Mesendoderm (in vitro differentiated cells): ENCODE data around the gene AADACL2.

Source experiments
- DNase-seq: peaks from one replicate; pipeline ENCODE4 v3.0.0; 2013
- H2AK5ac ChIP-seq: 2 replicates; pipeline ENCODE4 v1.6.1; 2013; ENCODE audit warnings: low read length, inconsistent platforms
- H2BK120ac ChIP-seq: 2 replicates; pipeline ENCODE4 v1.6.1; 2013; ENCODE audit warnings: low read depth, mild to moderate bottlenecking, low read length, moderate library complexity, mixed read lengths
- H2BK15ac ChIP-seq: replicated peaks from 2 replicates; pipeline ENCODE4 v1.6.1; 2013; ENCODE audit warnings: low read depth, mild to moderate bottlenecking, moderate library complexity
- H2BK5ac ChIP-seq: 2 replicates; pipeline ENCODE4 v1.6.1; 2013; ENCODE audit warnings: low read length, inconsistent platforms
- H3K18ac ChIP-seq: 2 replicates; pipeline ENCODE4 v1.6.1; 2013; ENCODE audit warnings: mild to moderate bottlenecking, low read length, mixed read lengths
- H3K23ac ChIP-seq: one replicate; pipeline ENCODE4 v1.6.1; 2013; ENCODE audit warnings: low read length
- H3K27ac ChIP-seq: 2 replicates; pipeline ENCODE4 v1.5.1; 2013; ENCODE audit warnings: low read depth, mild to moderate bottlenecking, inconsistent platforms, low read length, moderate library complexity
- H3K27me3 ChIP-seq: 2 replicates; pipeline ENCODE4 v1.6.1; 2013; ENCODE audit warnings: low read length, control low read depth, mild to moderate bottlenecking, inconsistent platforms; ENCODE audit not compliant: insufficient read depth, poor library complexity
- H3K36me3 ChIP-seq: 2 replicates; pipeline ENCODE4 v1.6.1; 2013; ENCODE audit warnings: low read length, inconsistent platforms; ENCODE audit not compliant: control insufficient read depth, insufficient read depth
- H3K4ac ChIP-seq: one replicate; pipeline ENCODE4 v1.6.1; 2013; ENCODE audit warnings: low read depth, mild to moderate bottlenecking, low read length, moderate library complexity
- H3K4me1 ChIP-seq: 2 replicates; pipeline ENCODE4 v1.6.1; 2013; ENCODE audit warnings: low read depth, low read length, inconsistent platforms; ENCODE audit not compliant: control insufficient read depth
- H3K4me2 ChIP-seq: 2 replicates; pipeline ENCODE4 v1.6.1; 2013; ENCODE audit warnings: low read length
- H3K4me3 ChIP-seq: 2 replicates; pipeline ENCODE4 v1.5.1; 2013; ENCODE audit warnings: mild to moderate bottlenecking, low read length
- H3K56ac ChIP-seq: one replicate; pipeline ENCODE4 v1.6.1; 2013; ENCODE audit warnings: low read length
- H3K79me1 ChIP-seq: 2 replicates; pipeline ENCODE4 v1.6.1; 2013; ENCODE audit warnings: low read length, inconsistent platforms
- H3K79me2 ChIP-seq: 2 replicates; pipeline ENCODE4 v1.6.1; 2013; ENCODE audit warnings: mild to moderate bottlenecking, low read length; ENCODE audit not compliant: control insufficient read depth, insufficient read depth
- H3K9ac ChIP-seq: 2 replicates; pipeline ENCODE4 v1.6.1; 2013; ENCODE audit warnings: low read length, inconsistent platforms
- H4K5ac ChIP-seq: one replicate; pipeline ENCODE4 v1.6.1; 2013; ENCODE audit warnings: low read length
- H4K8ac ChIP-seq: one replicate; pipeline ENCODE4 v1.6.1; 2013; ENCODE audit warnings: low read depth, mild to moderate bottlenecking, control low read depth, low read length, moderate library complexity
- WGBS: extraction: QIAGEN DNeasy Blood & Tissue Kit; methylation state at CpG from one replicate; pipeline ENCODE4 v1.1.7; 2013; ENCODE audit warnings: low lambda C conversion rate, missing lambda C conversion rate; ENCODE audit not compliant: insufficient coverage; ENCODE audit errors: extremely low coverage; 5-methylcytosine and 5-hydroxymethylcytosine counted together

The AADACL2 gene

DNA sequence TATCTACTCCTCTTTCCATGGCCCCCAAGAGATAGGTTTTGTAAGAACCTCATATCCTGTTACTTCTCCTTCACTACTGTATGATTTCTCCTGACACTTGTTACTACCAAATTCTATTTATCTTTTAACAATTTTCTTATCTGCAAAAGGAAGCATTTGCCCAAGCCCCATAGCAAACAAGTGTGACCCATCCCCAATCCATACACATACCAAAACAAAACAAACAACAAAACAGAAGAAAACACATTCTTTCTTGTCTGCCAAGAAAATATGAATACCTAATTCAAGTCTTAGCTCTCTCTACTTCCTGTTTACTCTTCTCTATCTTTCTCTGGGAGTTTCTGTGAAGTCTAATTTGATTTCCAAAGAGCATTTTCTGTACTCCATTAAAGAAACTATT, 41.2 kb downstream of the AADACL2 start:
- no peak overlapping the region for H3K27ac ChIP-seq
- no peak overlapping the region for H3K56ac ChIP-seq
- no peaks in the 10 kb centered on the region for H3K36me3 ChIP-seq
- H3K4ac ChIP-seq: no peak overlapping the region
- H3K4me1 ChIP-seq: no peaks in the 10 kb centered on the region
- H3K18ac ChIP-seq: no peak overlapping the region
- no peak overlapping the region for H2AK5ac ChIP-seq
- H4K5ac ChIP-seq: no peak overlapping the region
- H3K27me3 ChIP-seq: no peaks in the 10 kb centered on the region
- H3K23ac ChIP-seq: no peak overlapping the region
- H3K79me1 ChIP-seq: no peaks in the 10 kb centered on the region
- H3K9ac ChIP-seq: no peak overlapping the region
- no peak overlapping the region for H2BK15ac ChIP-seq
- no peak for DNase-seq
- H3K4me3 ChIP-seq: no peak overlapping the region
- H2BK5ac ChIP-seq: no peak overlapping the region
- H4K8ac ChIP-seq: no peak overlapping the region
- H2BK120ac ChIP-seq: no peak overlapping the region
- no peak overlapping the region for H3K4me2 ChIP-seq
- no peaks in the 10 kb centered on the region for H3K79me2 ChIP-seq

DNA sequence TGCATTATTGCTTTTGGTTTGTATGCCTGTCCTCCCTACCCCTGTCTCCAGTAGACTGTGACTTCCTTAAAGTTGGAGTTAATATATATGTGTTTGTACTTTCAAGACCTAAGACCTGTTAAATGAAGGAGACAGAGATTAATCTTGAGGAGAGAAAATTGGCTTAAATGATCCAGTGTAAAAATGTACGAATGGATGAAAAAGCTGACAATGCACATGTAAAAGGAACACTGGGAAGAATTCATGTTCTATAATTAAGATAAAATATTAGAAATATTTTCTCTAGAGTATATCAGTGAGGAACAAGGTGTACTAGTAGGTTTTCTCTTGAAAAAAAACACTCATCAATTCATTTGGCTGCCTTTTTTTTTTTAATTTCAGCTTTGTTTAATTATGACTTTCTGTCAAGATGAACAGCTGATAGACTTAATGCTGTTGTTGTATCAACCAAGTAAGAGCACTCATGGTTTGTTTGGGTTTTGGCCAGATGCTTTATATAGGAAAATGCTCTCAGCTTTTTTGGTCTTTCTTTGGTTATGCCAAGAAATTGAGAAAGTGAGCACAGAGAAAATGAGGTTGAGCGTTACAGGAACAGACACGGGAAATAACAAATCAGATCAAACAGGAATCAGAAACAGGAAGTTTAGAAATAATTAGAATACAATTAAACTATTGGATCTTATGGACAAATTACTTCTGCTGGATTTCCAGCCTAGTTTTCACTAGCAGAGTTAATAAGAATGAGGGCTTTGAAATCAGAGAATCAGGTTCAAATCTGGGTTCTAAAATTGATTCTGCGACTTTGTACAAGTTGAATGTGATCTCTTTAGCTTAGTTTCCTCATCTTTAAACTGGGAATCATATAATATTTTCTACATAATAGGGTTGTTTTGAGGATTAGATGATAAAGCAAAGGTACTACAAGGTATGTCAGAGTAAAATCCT, 41.9 kb downstream of the AADACL2 start:
- Histone ChIP-seq H3K56ac (no peak overlapping the region), H3K27ac (no peak overlapping the region), H3K4me2 (no peak overlapping the region), H4K5ac (no peak overlapping the region), H4K8ac (no peak overlapping the region), H3K79me1 (no peaks in the 10 kb centered on the region), H3K4me3 (no peak overlapping the region), H3K23ac (no peak overlapping the region), H2BK5ac (no peak overlapping the region), H3K27me3 (no peaks in the 10 kb centered on the region), H2AK5ac (no peak overlapping the region), H3K4ac (no peak overlapping the region), H2BK15ac (no peak overlapping the region), H2BK120ac (no peak overlapping the region), H3K4me1 (no peaks in the 10 kb centered on the region), H3K18ac (no peak overlapping the region), H3K36me3 (no peaks in the 10 kb centered on the region), H3K9ac (no peak overlapping the region), H3K79me2 (no peaks in the 10 kb centered on the region)
- WGBS: no CpG with 5 or more reads among the region's 4 CpGs
- DNase-seq: no peak

DNA sequence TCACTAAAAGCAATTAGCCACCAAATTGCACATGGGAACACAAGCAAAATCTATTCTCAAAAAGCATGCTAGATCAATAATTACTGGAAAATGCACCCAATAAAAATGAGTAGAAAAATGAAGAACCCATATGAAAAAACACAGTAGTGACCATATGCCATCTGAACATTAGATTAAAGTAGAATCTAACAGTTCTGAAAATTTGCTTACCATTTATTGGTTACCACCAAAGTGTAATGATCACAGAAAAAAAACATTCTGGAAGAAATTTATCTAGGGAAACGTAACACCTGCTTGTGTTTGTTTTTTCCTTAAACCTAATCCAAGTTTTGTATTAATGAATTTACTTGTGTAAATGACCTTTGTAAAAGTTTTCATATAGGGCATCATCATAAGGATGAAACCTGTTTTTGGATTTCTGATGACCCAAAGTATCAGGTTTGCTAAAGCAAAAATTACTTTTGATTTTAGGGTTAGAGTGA, 42.6 kb downstream of the AADACL2 start:
- no peaks in the 10 kb centered on the region for H3K79me1 ChIP-seq
- no peaks in the 10 kb centered on the region for H3K4me1 ChIP-seq
- no peak overlapping the region for H3K4ac ChIP-seq
- H3K27me3 ChIP-seq: no peaks in the 10 kb centered on the region
- H3K4me2 ChIP-seq: no peak overlapping the region
- no peak overlapping the region for H3K18ac ChIP-seq
- no peak overlapping the region for H2BK5ac ChIP-seq
- no peak overlapping the region for H3K23ac ChIP-seq
- H2BK15ac ChIP-seq: no peak overlapping the region
- no peak for DNase-seq
- no peak overlapping the region for H3K4me3 ChIP-seq
- H3K56ac ChIP-seq: no peak overlapping the region
- no peak overlapping the region for H2BK120ac ChIP-seq
- H4K5ac ChIP-seq: no peak overlapping the region
- H2AK5ac ChIP-seq: no peak overlapping the region
- H3K36me3 ChIP-seq: no peaks in the 10 kb centered on the region
- H4K8ac ChIP-seq: no peak overlapping the region
- no peak overlapping the region for H3K9ac ChIP-seq
- WGBS: no CpG with 5 or more reads among the region's 1 CpG
- no peak overlapping the region for H3K27ac ChIP-seq
- no peaks in the 10 kb centered on the region for H3K79me2 ChIP-seq

DNA sequence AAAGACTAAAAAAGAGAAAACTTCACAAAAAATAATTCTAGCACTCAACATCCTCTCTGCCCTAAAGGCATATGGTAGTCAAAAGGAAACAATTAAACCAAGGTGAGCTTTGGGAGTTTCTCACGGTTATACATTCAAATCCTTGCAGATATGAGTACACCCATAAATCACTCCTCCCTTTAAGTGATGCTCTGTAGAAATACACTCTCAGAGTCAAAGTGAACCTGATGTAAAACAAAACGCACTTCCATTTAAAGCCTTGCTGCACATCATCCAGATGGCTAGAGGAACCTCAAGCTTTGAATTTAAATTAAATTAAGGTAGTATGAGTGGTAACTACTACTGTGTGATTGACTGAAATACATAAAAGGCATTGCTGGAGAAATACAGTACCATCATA, 44.2 kb downstream of the AADACL2 start:
- H3K79me2 ChIP-seq: no peaks in the 10 kb centered on the region
- no peak overlapping the region for H3K27ac ChIP-seq
- no peak overlapping the region for H2BK15ac ChIP-seq
- H4K5ac ChIP-seq: no peak overlapping the region
- no peak overlapping the region for H3K4me2 ChIP-seq
- H3K36me3 ChIP-seq: no peaks in the 10 kb centered on the region
- no peak for DNase-seq
- no peaks in the 10 kb centered on the region for H3K79me1 ChIP-seq
- no peak overlapping the region for H3K56ac ChIP-seq
- no peak overlapping the region for H3K4me3 ChIP-seq
- no peaks in the 10 kb centered on the region for H3K4me1 ChIP-seq
- H4K8ac ChIP-seq: no peak overlapping the region
- H3K4ac ChIP-seq: no peak overlapping the region
- no peak overlapping the region for H2AK5ac ChIP-seq
- H3K9ac ChIP-seq: no peak overlapping the region
- no peak overlapping the region for H3K18ac ChIP-seq
- H2BK5ac ChIP-seq: no peak overlapping the region
- no peak overlapping the region for H2BK120ac ChIP-seq
- no peak overlapping the region for H3K23ac ChIP-seq
- WGBS: no CpG with 5 or more reads among the region's 2 CpGs
- no peaks in the 10 kb centered on the region for H3K27me3 ChIP-seq

DNA sequence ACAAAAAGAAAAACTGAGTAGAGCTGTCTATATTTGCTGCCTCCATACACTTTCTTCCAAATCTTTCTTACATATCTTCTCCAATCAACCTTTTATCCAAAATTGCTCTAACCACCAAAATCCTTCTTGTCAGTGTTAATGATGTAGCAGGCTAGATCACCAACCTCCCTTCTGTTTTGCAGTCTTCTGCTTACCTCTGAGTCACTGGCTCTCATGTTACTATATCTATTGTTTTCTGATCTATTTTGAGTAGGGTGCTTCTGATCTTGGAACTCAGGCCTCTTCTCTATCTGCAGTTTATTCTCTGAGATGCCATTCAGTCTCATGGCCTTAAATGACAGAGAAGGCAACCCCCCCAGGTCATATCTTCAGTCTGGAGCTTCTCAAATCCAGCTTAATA, 53.9 kb downstream of the AADACL2 start:
- Histone ChIP-seq H2BK120ac (no peak overlapping the region), H4K5ac (no peak overlapping the region), H3K9ac (no peak overlapping the region), H2BK15ac (no peak overlapping the region), H2AK5ac (no peak overlapping the region), H3K4ac (no peak overlapping the region), H2BK5ac (no peak overlapping the region), H3K79me1 (no peaks in the 10 kb centered on the region), H3K4me2 (no peak overlapping the region), H3K79me2 (no peaks in the 10 kb centered on the region), H3K4me1 (no peaks in the 10 kb centered on the region), H3K56ac (no peak overlapping the region), H3K4me3 (no peak overlapping the region), H4K8ac (no peak overlapping the region), H3K23ac (no peak overlapping the region), H3K18ac (no peak overlapping the region), H3K36me3 (no peaks in the 10 kb centered on the region), H3K27me3 (no peaks in the 10 kb centered on the region), H3K27ac (no peak overlapping the region)
- DNase-seq: no peak

DNA sequence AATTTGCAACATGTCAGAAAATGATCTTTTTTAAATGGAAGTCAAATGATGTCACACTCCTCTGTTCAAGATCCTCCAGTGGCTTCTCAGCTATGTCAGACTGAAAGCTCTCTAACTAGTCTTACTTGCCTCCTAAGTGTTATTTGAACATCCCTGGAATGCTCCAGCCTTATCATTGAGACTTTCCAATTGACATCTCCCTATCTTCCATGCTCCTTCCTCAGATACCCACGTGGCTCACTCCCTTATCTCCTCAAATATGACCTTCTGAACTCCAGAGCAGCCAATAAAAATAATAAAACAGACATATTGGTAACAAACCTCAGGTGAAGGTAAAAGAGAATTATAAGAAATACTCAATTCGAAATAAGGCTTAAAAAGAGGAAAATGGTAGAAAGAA, 54.7 kb downstream of the AADACL2 start:
- H2AK5ac ChIP-seq: no peak overlapping the region
- no peak overlapping the region for H3K4ac ChIP-seq
- no peaks in the 10 kb centered on the region for H3K36me3 ChIP-seq
- H4K8ac ChIP-seq: no peak overlapping the region
- H2BK15ac ChIP-seq: no peak overlapping the region
- H4K5ac ChIP-seq: no peak overlapping the region
- no peaks in the 10 kb centered on the region for H3K79me1 ChIP-seq
- H3K56ac ChIP-seq: no peak overlapping the region
- no peak overlapping the region for H3K4me3 ChIP-seq
- H2BK5ac ChIP-seq: no peak overlapping the region
- no peaks in the 10 kb centered on the region for H3K27me3 ChIP-seq
- H2BK120ac ChIP-seq: no peak overlapping the region
- H3K9ac ChIP-seq: no peak overlapping the region
- WGBS: no CpG with 5 or more reads among the region's 2 CpGs
- H3K18ac ChIP-seq: no peak overlapping the region
- H3K27ac ChIP-seq: no peak overlapping the region
- no peak overlapping the region for H3K4me2 ChIP-seq
- no peaks in the 10 kb centered on the region for H3K4me1 ChIP-seq
- peak; percentile 58 for DNase-seq
- H3K23ac ChIP-seq: no peak overlapping the region
- H3K79me2 ChIP-seq: no peaks in the 10 kb centered on the region
